Measurements from ENCODE around the gene SNRNP200. TPM values are rescaled to one million over a fixed set of nuclear protein-coding genes. Genes with fewer than 3 reads are reported as not detected.

SNRNP200 gene
- total and polyA plus RNA-seq, 2 donors, result 58.3 to 107 TPM

GRCh38 chr2:96225016-96225533 lies 80.3 kb downstream of the SNRNP200 start:
- Histone ChIP-seq H3K4me1 (ENCODE audit: insufficient read depth) (no peaks in the 10 kb centered on the region), H3K36me3 (ENCODE audit: insufficient read depth) (no peaks in the 10 kb centered on the region), H3K4me3 (ENCODE audit: low read depth, low read length) (no peak overlapping the region), H3K27ac (ENCODE audit: low read depth) (no peak overlapping the region)
- 71% methylated on average over 3 of the region's 3 CpGs for WGBS
- no peak for DNase-seq (ENCODE audit: extremely low spot score)

Other genes with a start within 250 kb of the SNRNP200 start
- 1.6 TPM for gene ADRA2B, start 189.0 kb downstream of the SNRNP200 start, total RNA-seq
- gene ADRA2B, start 189.0 kb downstream of the SNRNP200 start, polyA plus RNA-seq, result 1.2 TPM
- 0.85 TPM for gene ASTL, start 167.0 kb downstream of the SNRNP200 start, total RNA-seq
- 0.09 TPM for gene ASTL, start 167.0 kb downstream of the SNRNP200 start, polyA plus RNA-seq
- 18.5 TPM for gene DUSP2, start 160.1 kb downstream of the SNRNP200 start, total RNA-seq
- 18.1 TPM for gene DUSP2, start 160.1 kb downstream of the SNRNP200 start, polyA plus RNA-seq
- 80.7 TPM for gene STARD7, start 96.7 kb downstream of the SNRNP200 start, total RNA-seq
- gene STARD7, start 96.7 kb downstream of the SNRNP200 start, polyA plus RNA-seq, result 49.4 TPM
- 13.4 TPM for gene TMEM127, start 39.5 kb downstream of the SNRNP200 start, total RNA-seq
- 47.6 TPM for gene TMEM127, start 39.5 kb downstream of the SNRNP200 start, polyA plus RNA-seq
- gene CIAO1, start 39.3 kb downstream of the SNRNP200 start, total RNA-seq, result 52.4 TPM
- gene CIAO1, start 39.3 kb downstream of the SNRNP200 start, polyA plus RNA-seq, result 60.3 TPM
- gene ITPRIPL1, start 19.8 kb upstream of the SNRNP200 start, total RNA-seq, result 3.3 TPM
- 0.99 TPM for gene ITPRIPL1, start 19.8 kb upstream of the SNRNP200 start, polyA plus RNA-seq
- gene NCAPH, start 30.2 kb upstream of the SNRNP200 start, total RNA-seq, result 6.5 TPM
- gene NCAPH, start 30.2 kb upstream of the SNRNP200 start, polyA plus RNA-seq, result 0.70 TPM
- gene NEURL3, start 199.8 kb upstream of the SNRNP200 start, total RNA-seq, result not detected
- gene NEURL3, start 199.8 kb upstream of the SNRNP200 start, polyA plus RNA-seq, result 0.04 TPM
- gene ARID5A, start 231.2 kb upstream of the SNRNP200 start, total RNA-seq, result 10.7 TPM
- 50.8 TPM for gene ARID5A, start 231.2 kb upstream of the SNRNP200 start, polyA plus RNA-seq